Non-pigmented ciliary epithelial cell (primary cell): ENCODE results near the gene SRGAP1.

Source experiments
- DNase-seq: peaks from one replicate; pipeline ENCODE4 v3.0.0-alpha.2; 2010; ENCODE audit warnings: low read depth

The SRGAP1 gene

GRCh38 chr12:63906876-63907275, 62.4 kb downstream of the SRGAP1 start:
- DNase-seq: no peak

GRCh38 chr12:63907561-63907960, 63.1 kb downstream of the SRGAP1 start:
- no peak for DNase-seq

- no peak for DNase-seq
These were observed 65.2 kb downstream of the SRGAP1 start for GRCh38 chr12:63909746-63910145.

- no peak for DNase-seq
These were observed 66.8 kb downstream of the SRGAP1 start for GRCh38 chr12:63911341-63911740.

- no peak for DNase-seq
These were observed 68.2 kb downstream of the SRGAP1 start for GRCh38 chr12:63912651-63913050.

- no peak for DNase-seq
These were observed 69.4 kb downstream of the SRGAP1 start for GRCh38 chr12:63913929-63914328.

GRCh38 chr12:63915105-63915800, 70.8 kb downstream of the SRGAP1 start:
- DNase-seq: no peak

- no peak for DNase-seq
These were observed 72.3 kb downstream of the SRGAP1 start for GRCh38 chr12:63916561-63917476.

- no peak for DNase-seq
These were observed 73.0 kb downstream of the SRGAP1 start for GRCh38 chr12:63917477-63917862.

GRCh38 chr12:63917864-63918799, 73.6 kb downstream of the SRGAP1 start:
- DNase-seq: peak; percentile 89

GRCh38 chr12:63918800-63919300, 74.3 kb downstream of the SRGAP1 start:
- DNase-seq: peak; percentile 83

GRCh38 chr12:63919756-63920155, 75.3 kb downstream of the SRGAP1 start:
- no peak for DNase-seq

- no peak for DNase-seq
These were observed 76.7 kb downstream of the SRGAP1 start for GRCh38 chr12:63921157-63921556.

GRCh38 chr12:63922474-63922873, 78.0 kb downstream of the SRGAP1 start:
- DNase-seq: no peak

- DNase-seq: no peak
These were observed 80.3 kb downstream of the SRGAP1 start for GRCh38 chr12:63924781-63925180.

GRCh38 chr12:63927511-63927910, 83.0 kb downstream of the SRGAP1 start:
- no peak for DNase-seq

- DNase-seq: no peak
These were observed 83.8 kb downstream of the SRGAP1 start for GRCh38 chr12:63928305-63928704.

GRCh38 chr12:63929426-63929825, 84.9 kb downstream of the SRGAP1 start:
- no peak for DNase-seq

GRCh38 chr12:63930971-63931370, 86.5 kb downstream of the SRGAP1 start:
- DNase-seq: no peak

GRCh38 chr12:63931703-63932102, 87.2 kb downstream of the SRGAP1 start:
- no peak for DNase-seq

- no peak for DNase-seq
These were observed 90.4 kb downstream of the SRGAP1 start for GRCh38 chr12:63934936-63935335.

GRCh38 chr12:63935361-63935760, 90.9 kb downstream of the SRGAP1 start:
- DNase-seq: no peak
